Astrocyte (in vitro differentiated cells and primary cell): ENCODE data around the gene CAPN11. TPM values are rescaled to one million over a fixed set of nuclear protein-coding genes. Genes with fewer than 3 reads are reported as not detected.

Source experiments
- DNase-seq: peaks from one replicate; pipeline ENCODE4 v3.0.0-alpha.2; 2010; ENCODE audit warnings: low read depth
- FAIRE-seq: peaks from 2 replicates; lab custom pipeline; 2011; peaks lifted over from hg19 to GRCh38; lab: Jason Lieb, UNC
- H2AFZ ChIP-seq: 2 replicates; pipeline ENCODE4 v1.6.0; 2012; ENCODE audit warnings: low read depth, low read length, inconsistent platforms
- H3K27ac ChIP-seq: 2 replicates; pipeline ENCODE4 v1.5.1; 2011; ENCODE audit warnings: low read depth, low read length, inconsistent platforms
- H3K27me3 ChIP-seq: 2 replicates; pipeline ENCODE4 v1.6.0; 2011; ENCODE audit warnings: low read length, inconsistent platforms; ENCODE audit not compliant: insufficient read depth
- H3K36me3 ChIP-seq: 2 replicates; pipeline ENCODE4 v1.5.1; 2011; ENCODE audit warnings: low read length, inconsistent platforms; ENCODE audit not compliant: insufficient read depth
- H3K4me1 ChIP-seq: 2 replicates; pipeline ENCODE4 v1.5.1; 2011; ENCODE audit warnings: low read length, inconsistent platforms; ENCODE audit not compliant: insufficient read depth
- H3K4me2 ChIP-seq: 2 replicates; pipeline ENCODE4 v1.6.0; 2012; ENCODE audit warnings: low read length, inconsistent platforms
- H3K4me3 ChIP-seq: 2 replicates; pipeline ENCODE4 v1.5.1; 2011; ENCODE audit warnings: low read depth, mild to moderate bottlenecking, low read length, inconsistent platforms; ENCODE audit not compliant: insufficient read depth
- H3K79me2 ChIP-seq: 2 replicates; pipeline ENCODE4 v1.6.0; 2012; ENCODE audit warnings: mild to moderate bottlenecking, low read length, inconsistent platforms; ENCODE audit not compliant: insufficient read depth
- H3K9ac ChIP-seq: 2 replicates; pipeline ENCODE4 v1.6.0; 2012; ENCODE audit warnings: mild to moderate bottlenecking, low read length, inconsistent platforms
- H3K9me3 ChIP-seq: 2 replicates; pipeline ENCODE4 v1.5.1; 2012; ENCODE audit warnings: low read depth, mild to moderate bottlenecking, low read length, inconsistent platforms; ENCODE audit not compliant: insufficient read depth
- H4K20me1 ChIP-seq: 2 replicates; pipeline ENCODE4 v1.6.0; 2012; ENCODE audit warnings: low read length, inconsistent platforms; ENCODE audit not compliant: insufficient read depth
- H3K27ac Mint-ChIP-seq: one replicate; pipeline ENCODE4 v1.8.0; 2021; ENCODE audit warnings: mild to moderate bottlenecking, mixed read lengths; ENCODE audit not compliant: unreplicated experiment
- H3K27me3 Mint-ChIP-seq: one replicate; pipeline ENCODE4 v1.8.0; 2021; ENCODE audit warnings: low read depth, mixed read lengths; ENCODE audit not compliant: unreplicated experiment
- H3K36me3 Mint-ChIP-seq: one replicate; pipeline ENCODE4 v1.8.0; 2021; ENCODE audit warnings: low read depth, mixed read lengths; ENCODE audit not compliant: unreplicated experiment
- H3K4me1 Mint-ChIP-seq: one replicate; pipeline ENCODE4 v1.8.0; 2021; ENCODE audit warnings: low read depth, mixed read lengths; ENCODE audit not compliant: unreplicated experiment
- H3K4me3 Mint-ChIP-seq: one replicate; pipeline ENCODE4 v1.8.0; 2021; ENCODE audit warnings: mild to moderate bottlenecking, moderate library complexity, mixed read lengths; ENCODE audit not compliant: unreplicated experiment
- H3K9me3 Mint-ChIP-seq: one replicate; pipeline ENCODE4 v1.8.0; 2021; ENCODE audit warnings: mild to moderate bottlenecking, mixed read lengths; ENCODE audit not compliant: unreplicated experiment
- CTCF ChIP-seq: IDR thresholded peaks from 2 replicates; pipeline ENCODE4 v1.5.1; 2011; ENCODE audit warnings: low read depth, mild to moderate bottlenecking, inconsistent platforms, low read length, moderate library complexity; ENCODE audit not compliant: insufficient read depth
- EZH2 ChIP-seq: IDR thresholded peaks from 2 replicates; pipeline ENCODE4 v1.6.1; 2012; ENCODE audit warnings: mild to moderate bottlenecking, low read length, inconsistent platforms; ENCODE audit not compliant: insufficient read depth
- total RNA-seq: library from RNA; stranded (reverse); gene quantifications from 2 replicates; pipeline ENCODE4 v1.2.1, GENCODE V29; 2021

CAPN11 gene
- total RNA-seq, 1 donor from 2014 or later, result not detected

DNA sequence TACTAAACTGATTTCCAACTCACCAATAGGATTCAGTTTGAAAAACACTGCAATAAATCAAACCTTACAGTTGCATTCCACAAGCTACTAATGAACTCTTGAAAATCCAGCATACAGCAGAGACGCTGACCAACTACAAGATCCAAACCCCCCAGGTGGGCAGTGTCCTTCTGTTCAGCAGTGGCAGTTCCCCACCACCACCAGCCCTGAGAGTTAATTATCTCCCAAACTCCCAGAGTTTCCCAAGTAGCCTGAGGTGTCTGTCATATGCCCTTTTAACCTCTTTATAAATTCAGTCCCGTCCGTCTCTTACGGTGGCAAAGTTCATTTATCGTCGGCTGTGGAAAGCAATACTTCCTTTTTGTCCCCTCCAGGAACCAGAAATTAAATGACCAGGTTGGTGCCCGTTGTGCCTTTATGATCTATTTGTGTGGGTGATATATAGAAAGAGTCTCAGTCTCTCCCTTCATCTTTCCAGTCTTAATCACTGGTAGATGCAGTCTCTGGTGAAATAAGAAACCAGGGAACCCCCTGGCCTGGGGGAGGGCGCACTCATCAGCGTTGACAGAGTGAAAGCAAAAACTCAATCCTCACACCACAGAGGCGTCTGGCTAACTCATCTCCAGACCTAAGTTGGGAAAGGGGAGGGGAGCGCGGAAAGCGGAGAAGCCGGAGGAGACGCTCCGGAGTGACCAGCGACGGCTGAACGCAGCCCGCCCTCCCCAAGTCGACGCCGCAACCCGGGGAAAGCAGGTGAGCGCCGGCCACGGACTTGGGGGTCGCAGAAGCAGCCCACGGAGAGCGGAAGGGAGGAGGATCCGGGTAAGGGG lies 32.1 kb upstream of the CAPN11 start:
- DNase-seq (peak; percentile 74), FAIRE-seq (no peak)
- H3K36me3 ChIP-seq, result no peaks in the 10 kb centered on the region
- peaks cover 81% of the 10 kb centered on the region for H3K79me2 ChIP-seq
- H3K27ac ChIP-seq, result peak overlapping the region; percentile 79
- H3K4me2 ChIP-seq, result peak overlapping the region; percentile 93
- H3K4me3 ChIP-seq, result peak overlapping the region; percentile 80
- peaks cover 73% of the 10 kb centered on the region for H4K20me1 ChIP-seq
- H3K9me3 ChIP-seq, result no peaks in the 10 kb centered on the region
- no peaks in the 10 kb centered on the region for H3K9me3 Mint-ChIP-seq
- no peaks in the 10 kb centered on the region for H3K27me3 ChIP-seq
- H3K9ac ChIP-seq, result peak overlapping the region; percentile 86
- peaks cover 32% of the 10 kb centered on the region for H3K4me1 Mint-ChIP-seq
- H2AFZ ChIP-seq, result no peak overlapping the region
- peaks cover 37% of the 10 kb centered on the region for H3K4me1 ChIP-seq
- peak overlapping the region; percentile 94 for H3K4me3 Mint-ChIP-seq
- H3K27me3 Mint-ChIP-seq, result no peaks in the 10 kb centered on the region
- H3K27ac Mint-ChIP-seq, result peak overlapping the region; percentile 88
- H3K36me3 Mint-ChIP-seq, result peaks cover 3% of the 10 kb centered on the region
- TF ChIP-seq EZH2, result no peak
- TF ChIP-seq CTCF, result no peak

- H2AFZ ChIP-seq, result peak within 1 kb of the TSS; percentile 43
- H3K27me3 ChIP-seq, result no peaks in the 10 kb centered on the region
- peaks cover 72% of the 10 kb centered on the region for H3K79me2 ChIP-seq
- Mint-ChIP-seq H3K4me3 (peak within 1 kb of the TSS; percentile 94), H3K36me3 (peaks cover 4% of the 10 kb centered on the region), H3K4me1 (peaks cover 32% of the 10 kb centered on the region), H3K27me3 (no peaks in the 10 kb centered on the region), H3K9me3 (no peaks in the 10 kb centered on the region), H3K27ac (peak within 1 kb of the TSS; percentile 88)
- H3K9me3 ChIP-seq, result no peaks in the 10 kb centered on the region
- peak within 1 kb of the TSS; percentile 79 for H3K27ac ChIP-seq
- peak within 1 kb of the TSS; percentile 93 for H3K4me2 ChIP-seq
- peak within 1 kb of the TSS; percentile 80 for H3K4me3 ChIP-seq
- DNase-seq, result peak; percentile 58
- no peak for TF ChIP-seq EZH2
- no peak for TF ChIP-seq CTCF
- H3K4me1 ChIP-seq, result peaks cover 33% of the 10 kb centered on the region
- peaks cover 73% of the 10 kb centered on the region for H4K20me1 ChIP-seq
- peak within 1 kb of the TSS; percentile 86 for H3K9ac ChIP-seq
- FAIRE-seq, result no peak
- no peaks in the 10 kb centered on the region for H3K36me3 ChIP-seq
These were observed 31.2 kb upstream of the CAPN11 start, which contains the start of the genes MRPL14 and TMEM63B for GRCh38 chr6:44127186-44128019. Gene MRPL14 (minus strand): TSS chr6:44127452. CDS start chr6:44116611, 10,841 bp downstream. Gene TMEM63B (plus strand): TSS chr6:44127554. CDS start chr6:44134585, 7,031 bp downstream.
